GM06990 (cell line): ENCODE results near the gene AHNAK.
A peak's percentile ranks its signal among the peaks of the same experiment; 100 is the strongest.

Experiments used
- DNase-seq: peaks from one replicate; pipeline ENCODE4 v3.0.0-alpha.2; 2011; ENCODE audit not compliant: insufficient read length; ENCODE audit errors: extremely low read depth
- H3K27me3 ChIP-seq: replicated peaks from 2 replicates; pipeline ENCODE4 v1.6.0; 2011; ENCODE audit warnings: low read length; ENCODE audit not compliant: control insufficient read depth, insufficient read depth
- H3K36me3 ChIP-seq: 2 replicates; pipeline ENCODE4 v1.5.1; 2011; ENCODE audit warnings: low read length; ENCODE audit not compliant: control insufficient read depth, insufficient read depth
- H3K4me3 ChIP-seq: replicated peaks from 2 replicates; pipeline ENCODE4 v1.5.1; 2011; ENCODE audit warnings: low read depth, mild to moderate bottlenecking, control low read depth, low read length
- CTCF ChIP-seq: IDR thresholded peaks from 2 replicates; pipeline ENCODE4 v1.5.1; 2011; ENCODE audit warnings: low read length, control low read depth, mild to moderate bottlenecking, inconsistent platforms; ENCODE audit not compliant: insufficient read depth, poor library complexity, severe bottlenecking

The AHNAK gene

DNA sequence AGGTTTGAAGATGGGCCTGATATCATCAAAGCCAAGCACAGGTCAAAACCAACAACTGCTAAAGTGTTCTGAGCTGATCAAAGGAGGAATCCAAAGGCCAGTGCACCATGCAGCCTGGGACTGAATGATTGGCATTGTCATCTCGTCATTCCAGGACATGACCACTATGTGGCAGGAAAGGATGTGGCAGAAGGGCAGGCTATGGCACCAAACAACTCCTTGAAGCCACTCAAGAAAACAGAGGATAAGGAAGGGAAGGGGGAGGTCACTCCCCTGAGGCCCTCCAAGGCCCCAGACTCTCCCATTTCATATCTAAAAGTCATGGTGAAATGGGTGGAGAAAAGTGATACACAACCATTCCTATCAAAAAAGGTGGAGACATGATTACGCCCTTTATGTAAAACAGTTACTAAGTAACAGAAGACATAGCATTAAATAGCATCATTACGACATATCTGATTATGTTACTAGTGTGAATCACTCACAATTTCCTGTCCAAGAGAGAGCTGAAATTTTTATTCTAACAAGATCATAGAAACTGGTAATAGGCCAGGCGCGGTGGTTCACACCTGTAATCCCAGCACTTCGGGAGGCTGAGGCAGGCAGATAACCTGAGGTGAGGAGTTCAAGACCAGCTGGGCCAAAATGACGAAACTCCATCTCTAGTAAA is 49.3 kb downstream of the AHNAK start:
- peak; percentile 19 for TF ChIP-seq CTCF
- Histone ChIP-seq H3K36me3 (no peaks in the 10 kb centered on the region), H3K27me3 (no peaks in the 10 kb centered on the region; the same call in 1 of the 2 replicates), H3K4me3 (no peak overlapping the region)
- DNase-seq: no peak

DNA sequence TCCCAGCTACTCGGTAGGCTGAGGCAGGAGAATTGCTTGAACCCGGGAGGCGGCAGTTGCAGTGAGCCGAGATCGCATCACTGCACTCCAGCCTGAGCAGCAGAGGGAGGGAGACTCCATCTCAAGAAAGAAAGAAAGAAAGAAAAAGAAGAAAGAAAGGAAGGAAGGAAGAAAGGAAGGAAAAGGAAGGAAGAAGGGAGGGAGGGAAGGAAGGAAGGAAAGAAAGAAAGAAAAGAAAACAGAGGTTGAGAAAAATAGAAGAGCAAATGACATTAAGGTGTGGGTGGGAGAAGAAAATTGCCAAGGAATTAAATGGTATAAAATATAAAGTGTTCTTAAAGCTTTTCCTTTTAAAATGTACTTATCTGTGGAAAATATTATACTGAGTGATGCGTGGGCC is 49.9 kb downstream of the AHNAK start:
- no peak for DNase-seq
- no peaks in the 10 kb centered on the region; the same call in 1 of the 2 replicates for H3K27me3 ChIP-seq
- H3K4me3 ChIP-seq: no peak overlapping the region
- no peaks in the 10 kb centered on the region for H3K36me3 ChIP-seq
- TF ChIP-seq CTCF: no peak

GRCh38 chr11:62494246-62494645 is 52.4 kb downstream of the AHNAK start:
- TF ChIP-seq CTCF: no peak
- no peak for DNase-seq
- no peaks in the 10 kb centered on the region for H3K36me3 ChIP-seq
- H3K27me3 ChIP-seq: no peaks in the 10 kb centered on the region
- no peak overlapping the region for H3K4me3 ChIP-seq

- TF ChIP-seq CTCF: no peak
- Histone ChIP-seq H3K36me3 (no peaks in the 10 kb centered on the region), H3K27me3 (no peaks in the 10 kb centered on the region), H3K4me3 (no peak overlapping the region)
- DNase-seq: no peak
Measured at GRCh38 chr11:62493801-62494200, 52.8 kb downstream of the AHNAK start.

DNA sequence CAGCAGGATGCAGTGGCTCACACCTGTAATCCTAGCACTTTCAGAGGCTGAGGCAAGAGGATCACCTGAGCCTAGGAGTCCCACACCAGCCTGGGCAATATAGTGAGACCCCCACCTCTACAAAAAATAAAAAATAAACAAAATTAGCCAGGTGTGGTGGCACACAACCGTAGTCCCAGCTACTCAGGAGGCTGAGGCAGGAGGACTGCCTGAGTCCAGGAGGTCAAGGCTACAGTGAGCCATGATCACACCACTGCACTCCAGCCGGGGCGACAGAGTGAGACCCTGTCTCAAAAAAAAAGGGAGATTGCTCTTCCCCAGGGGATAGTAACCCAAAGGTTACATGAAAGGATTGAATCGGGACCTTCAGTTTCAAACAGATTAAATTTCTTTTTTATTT is 54.0 kb downstream of the AHNAK start:
- TF ChIP-seq CTCF: no peak
- H3K36me3 ChIP-seq: no peaks in the 10 kb centered on the region
- no peaks in the 10 kb centered on the region for H3K27me3 ChIP-seq
- DNase-seq: no peak
- no peak overlapping the region for H3K4me3 ChIP-seq
